SK-N-SH (cell line): Measurements from ENCODE around the gene EPHB4. TPM values are rescaled to one million over a fixed set of nuclear protein-coding genes. Genes with fewer than 3 reads are reported as not detected.

Experiments
- CTCF ChIA-PET: fragments of 300-600, 350-600 bp; formaldehyde crosslinking; extraction: SDS; loops from one replicate; lab custom pipeline; 2021; lab: Yijun Ruan, JAX
- POLR2A ChIA-PET: fragments of 350-600 bp; sonication (Branson Sonifier 250); formaldehyde crosslinking; extraction: SDS; loops from one replicate; lab custom pipeline; 2020; ENCODE audit warnings: antibody characterized with exemption, inconsistent platforms; lab: Yijun Ruan, JAX
- DNase-seq: peaks from one replicate; pipeline ENCODE4 v3.0.0; 2012
- H2AFZ ChIP-seq: fragments of 200-600 bp; sonication (generic); 2 replicates; pipeline ENCODE4 v1.8.1; 2016; ENCODE audit warnings: antibody characterized with exemption, mild to moderate bottlenecking, low read depth
- H3F3A ChIP-seq: fragments of 200-600 bp; sonication (generic); replicated peaks from 2 replicates; pipeline ENCODE3; 2016; ENCODE audit warnings: antibody characterized with exemption, mild to moderate bottlenecking; ENCODE audit not compliant: insufficient read depth
- H3K27ac ChIP-seq, 2 experiments: fragments of 200-500 bp in 1 of 2; fragments of 200-600 bp in 1 of 2; sonication (Bioruptor generic) in 1 of 2; sonication (generic), shearing (Covaris generic) in 1 of 2; 2 replicates each; pipeline versions ENCODE4 v1.5.1 to v1.6.1; 2014 to 2016; ENCODE audit warnings: low read depth in 2 of 2, inconsistent platforms in 1 of 2, low read length in 1 of 2, mild to moderate bottlenecking in 1 of 2, mixed read lengths in 1 of 2
- H3K27me3 ChIP-seq: fragments of 200-600 bp; sonication (generic), shearing (Covaris generic); 2 replicates; pipeline ENCODE4 v1.6.1; 2016; ENCODE audit warnings: mixed run types; ENCODE audit not compliant: insufficient read depth
- H3K36me3 ChIP-seq, 2 experiments: fragments of 200-500 bp in 1 of 2; fragments of 200-600 bp in 1 of 2; sonication (Bioruptor generic) in 1 of 2; sonication (generic) in 1 of 2; replicated peaks in 1 of 2; 2 replicates each; pipeline versions ENCODE3 to v1.5.1; 2014 to 2016; ENCODE audit warnings: low read length in 1 of 2, mild to moderate bottlenecking in 1 of 2; ENCODE audit not compliant: insufficient read depth in 2 of 2, control insufficient read depth in 1 of 2
- H3K4me1 ChIP-seq, 2 experiments: fragments of 200-500 bp in 1 of 2; fragments of 200-600 bp in 1 of 2; sonication (Bioruptor generic) in 1 of 2; sonication (generic), shearing (Covaris generic) in 1 of 2; 2 replicates each; pipeline versions ENCODE4 v1.5.1 to v1.6.1; 2014 to 2016; ENCODE audit warnings: low read depth in 1 of 2, low read length in 1 of 2, mixed run types in 1 of 2; ENCODE audit not compliant: insufficient read depth in 2 of 2, control insufficient read depth in 1 of 2
- H3K4me2 ChIP-seq: fragments of 200-600 bp; sonication (generic), shearing (Covaris generic); 2 replicates; pipeline ENCODE4 v1.6.1; 2017; ENCODE audit warnings: mixed run types
- H3K4me3 ChIP-seq, 2 experiments: fragments of 200-500 bp in 1 of 2; fragments of 200-600 bp in 1 of 2; sonication (Bioruptor generic) in 1 of 2; sonication (generic), shearing (Covaris generic) in 1 of 2; 2 replicates each; pipeline versions ENCODE4 v1.5.1 to v1.8.1; 2014 to 2016; ENCODE audit warnings: low read depth in 2 of 2, inconsistent platforms in 1 of 2, low read length in 1 of 2, mild to moderate bottlenecking in 1 of 2, mixed read lengths in 1 of 2, moderate library complexity in 1 of 2
- H3K79me2 ChIP-seq: fragments of 200-600 bp; sonication (generic); 2 replicates; pipeline ENCODE4 v1.8.1; 2017; ENCODE audit warnings: mild to moderate bottlenecking; ENCODE audit not compliant: insufficient read depth
- H3K9ac ChIP-seq: fragments of 200-600 bp; sonication (generic); 2 replicates; pipeline ENCODE4 v1.6.1; 2017; ENCODE audit warnings: mixed run types
- H3K9me2 ChIP-seq: fragments of 200-600 bp; sonication (generic); 2 replicates; pipeline ENCODE4 v1.6.1; 2017; ENCODE audit warnings: mixed run types
- H3K9me3 ChIP-seq: fragments of 200-600 bp; sonication (generic); 2 replicates; pipeline ENCODE4 v1.6.1; 2017; ENCODE audit warnings: mixed run types, mild to moderate bottlenecking, moderate library complexity
- H4K20me1 ChIP-seq: fragments of 200-600 bp; sonication (generic); 2 replicates; pipeline ENCODE4 v1.6.1; 2017; ENCODE audit warnings: mild to moderate bottlenecking, mixed run types; ENCODE audit not compliant: insufficient read depth
- EZH2phosphoT487 ChIP-seq: fragments of 200-600 bp; sonication (generic); IDR thresholded peaks from 2 replicates; pipeline ENCODE4 v1.6.1; 2017; ENCODE audit warnings: low read depth, mixed run types, mild to moderate bottlenecking, antibody characterized with exemption, moderate library complexity, borderline replicate concordance
- FOXJ3 ChIP-seq: sonication (generic); formaldehyde crosslinking; IDR thresholded peaks from 2 replicates; pipeline ENCODE4 v1.5.1; 2020; ENCODE audit warnings: mild to moderate bottlenecking, missing genetic modification reagents
- GABPA ChIP-seq: IDR thresholded peaks from 2 replicates; pipeline ENCODE4 v1.4.0; 2012; ENCODE audit warnings: low read depth, mild to moderate bottlenecking
- GATA2 ChIP-seq: sonication (generic); formaldehyde crosslinking; IDR thresholded peaks from 2 replicates; pipeline ENCODE4 v1.5.0; 2020; ENCODE audit warnings: mild to moderate bottlenecking, missing genetic modification reagents
- JUND ChIP-seq: IDR thresholded peaks from 2 replicates; pipeline ENCODE4 v1.4.0; 2012
- RCOR1 ChIP-seq: fragments of 150-350 bp; IDR thresholded peaks from 2 replicates; pipeline ENCODE4 v1.6.1; 2017; ENCODE audit warnings: antibody characterized with exemption, low read length
- RFX5 ChIP-seq: IDR thresholded peaks from 2 replicates; pipeline ENCODE4 v1.6.1; 2012; ENCODE audit warnings: mild to moderate bottlenecking, improper control_type of control experiment, low read length
- RXRA ChIP-seq: IDR thresholded peaks from 2 replicates; pipeline ENCODE4 v1.4.0; 2012; ENCODE audit warnings: low read depth, mild to moderate bottlenecking, borderline replicate concordance
- TEAD4 ChIP-seq: IDR thresholded peaks from 2 replicates; pipeline ENCODE4 v1.4.0; 2012; ENCODE audit warnings: mild to moderate bottlenecking, borderline replicate concordance; ENCODE audit not compliant: insufficient read depth
- YY1 ChIP-seq: IDR thresholded peaks from 2 replicates; pipeline ENCODE4 v1.4.0; 2012; ENCODE audit warnings: low read depth, mild to moderate bottlenecking
- WGBS: methylation state at CpG from one replicate; pipeline ENCODE4 v1.1.6; 2017; ENCODE audit warnings: low lambda C conversion rate; 5-methylcytosine and 5-hydroxymethylcytosine counted together
- polyA plus RNA-seq, 3 experiments: library from polyadenylated mRNA; depleted of rRNA; stranded (reverse); fragments of >200 nt; gene quantifications; 2 replicates each; pipeline ENCODE4 v1.2.3, GENCODE V29; 2012
- TF ChIP-seq, protein P1 (sequence below): IDR thresholded peaks from 2 replicates; pipeline ENCODE4 v1.4.0; 2012; ENCODE audit warnings: low read depth, borderline replicate concordance
- TF ChIP-seq, protein P2 (sequence below): IDR thresholded peaks from 2 replicates; pipeline ENCODE4 v1.4.0; 2012; ENCODE audit warnings: low read depth, borderline replicate concordance
- TF ChIP-seq, protein P3 (sequence below): fragments of 150-350 bp; IDR thresholded peaks from 2 replicates; pipeline ENCODE4 v1.6.1; 2017; ENCODE audit warnings: antibody characterized with exemption, low read length, low read depth, borderline replicate concordance

EPHB4 gene
- polyA plus RNA-seq, 1 of the 3 experiments (the other 2 are of a cell fraction), result 64.4 TPM

DNA sequence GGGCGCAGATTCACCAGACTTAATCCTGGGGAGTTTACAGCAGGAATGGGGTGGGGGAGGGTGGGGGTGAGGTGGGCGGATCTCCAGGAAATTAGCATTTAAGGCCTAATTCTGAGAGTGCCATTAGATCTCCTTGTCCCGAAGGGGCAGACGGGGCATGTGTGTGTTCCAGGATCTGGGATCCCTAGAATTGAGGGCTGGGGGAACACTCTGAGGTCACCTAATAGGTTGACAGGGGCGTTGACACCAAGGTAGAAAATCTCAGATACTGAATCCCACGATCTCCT is 9.4 kb upstream of the EPHB4 start (continued):
- TF ChIP-seq, protein P1, sequence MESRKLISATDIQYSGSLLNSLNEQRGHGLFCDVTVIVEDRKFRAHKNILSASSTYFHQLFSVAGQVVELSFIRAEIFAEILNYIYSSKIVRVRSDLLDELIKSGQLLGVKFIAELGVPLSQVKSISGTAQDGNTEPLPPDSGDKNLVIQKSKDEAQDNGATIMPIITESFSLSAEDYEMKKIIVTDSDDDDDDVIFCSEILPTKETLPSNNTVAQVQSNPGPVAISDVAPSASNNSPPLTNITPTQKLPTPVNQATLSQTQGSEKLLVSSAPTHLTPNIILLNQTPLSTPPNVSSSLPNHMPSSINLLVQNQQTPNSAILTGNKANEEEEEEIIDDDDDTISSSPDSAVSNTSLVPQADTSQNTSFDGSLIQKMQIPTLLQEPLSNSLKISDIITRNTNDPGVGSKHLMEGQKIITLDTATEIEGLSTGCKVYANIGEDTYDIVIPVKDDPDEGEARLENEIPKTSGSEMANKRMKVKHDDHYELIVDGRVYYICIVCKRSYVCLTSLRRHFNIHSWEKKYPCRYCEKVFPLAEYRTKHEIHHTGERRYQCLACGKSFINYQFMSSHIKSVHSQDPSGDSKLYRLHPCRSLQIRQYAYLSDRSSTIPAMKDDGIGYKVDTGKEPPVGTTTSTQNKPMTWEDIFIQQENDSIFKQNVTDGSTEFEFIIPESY, result no peak
- TF ChIP-seq FOXJ3, result no peak
- TF ChIP-seq GATA2 (CRISPR knock-in tag), result no peak
- TF ChIP-seq YY1, result no peak
- no peak for TF ChIP-seq GABPA
- no peak for TF ChIP-seq RCOR1
- TF ChIP-seq JUND, result no peak

DNA sequence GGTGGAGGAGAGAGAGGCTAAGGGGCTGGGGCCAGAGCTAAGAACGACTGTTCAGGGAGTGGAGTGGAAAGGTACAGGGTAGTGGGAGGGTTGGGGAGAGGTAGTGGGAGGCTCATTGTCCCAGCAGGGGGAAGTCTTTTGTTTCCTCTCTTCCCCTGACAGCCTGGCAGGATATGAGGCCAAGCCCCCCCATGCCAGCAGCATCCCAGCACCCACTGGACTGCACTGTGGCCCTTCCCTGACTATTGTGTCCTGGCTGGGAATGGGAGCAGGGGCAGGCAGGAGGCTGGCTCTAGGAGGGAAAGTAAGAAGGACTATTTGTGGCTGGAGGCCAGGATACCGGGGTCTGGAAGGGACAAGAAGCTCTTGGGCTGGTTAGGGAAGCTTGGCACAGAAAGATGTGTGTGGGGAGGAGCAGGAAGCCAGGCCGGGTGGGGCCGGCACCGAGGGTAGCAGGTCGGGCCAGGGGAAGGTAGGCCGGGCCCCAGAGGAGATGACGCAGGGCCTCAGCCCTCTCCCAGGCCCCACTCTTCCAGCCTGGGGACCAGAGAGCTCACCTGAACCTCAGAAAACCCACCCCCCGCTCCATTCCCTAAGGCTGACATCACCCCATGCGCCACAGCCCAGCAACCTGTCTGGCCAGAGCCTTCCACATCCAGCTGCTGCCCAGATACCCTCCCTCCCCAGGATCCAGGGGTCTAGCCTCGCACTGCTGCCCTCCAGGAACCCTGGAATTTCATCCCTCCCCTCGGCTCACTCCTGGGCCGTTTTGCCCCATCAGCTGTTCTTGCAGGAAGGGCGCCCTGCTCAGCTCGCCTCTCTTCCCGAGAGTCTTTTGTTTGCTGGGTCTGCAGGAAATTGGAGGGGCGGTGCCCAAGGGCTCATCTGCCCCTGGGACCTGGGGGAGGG is 8.8 kb upstream of the EPHB4 start:
- WGBS, result 91% methylated on average over 17 of the region's 17 CpGs
- ChIA-PET CTCF (interaction anchor here (0.7 to 17.1 kb wide), 6 partner anchors 10 to 271 kb away, joined by 3 to 220 read pairs (median 6); partner anchors contain the start of genes EPHB4 and SLC12A9), POLR2A (interaction anchor here (0.6 kb wide), 2 partner anchors 184 to 234 kb away, joined by 3 read pairs; no protein-coding TSS in a partner anchor)
- Histone ChIP-seq H3K4me1 (no peaks in the 10 kb centered on the region), H3K9me2 (no peaks in the 10 kb centered on the region), H4K20me1 (no peaks in the 10 kb centered on the region), H3K79me2 (no peaks in the 10 kb centered on the region), H3K36me3 (no peaks in the 10 kb centered on the region), H3K9me3 (no peaks in the 10 kb centered on the region), H3K9ac (no peak overlapping the region), H2AFZ (no peak overlapping the region), H3K27me3 (no peaks in the 10 kb centered on the region), H3K4me2 (no peak overlapping the region), H3K27ac (no peak overlapping the region), H3K4me3 (no peak overlapping the region), H3F3A (no peaks in the 10 kb centered on the region)
- peak; percentile 36 for DNase-seq
- TF ChIP-seq JUND (no peak), RFX5 (no peak), TEAD4 (no peak), RXRA (no peak), EZH2phosphoT487 (no peak)
- TF ChIP-seq, protein P2, sequence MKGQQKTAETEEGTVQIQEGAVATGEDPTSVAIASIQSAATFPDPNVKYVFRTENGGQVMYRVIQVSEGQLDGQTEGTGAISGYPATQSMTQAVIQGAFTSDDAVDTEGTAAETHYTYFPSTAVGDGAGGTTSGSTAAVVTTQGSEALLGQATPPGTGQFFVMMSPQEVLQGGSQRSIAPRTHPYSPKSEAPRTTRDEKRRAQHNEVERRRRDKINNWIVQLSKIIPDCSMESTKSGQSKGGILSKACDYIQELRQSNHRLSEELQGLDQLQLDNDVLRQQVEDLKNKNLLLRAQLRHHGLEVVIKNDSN, result no peak
- TF ChIP-seq, protein P3, sequence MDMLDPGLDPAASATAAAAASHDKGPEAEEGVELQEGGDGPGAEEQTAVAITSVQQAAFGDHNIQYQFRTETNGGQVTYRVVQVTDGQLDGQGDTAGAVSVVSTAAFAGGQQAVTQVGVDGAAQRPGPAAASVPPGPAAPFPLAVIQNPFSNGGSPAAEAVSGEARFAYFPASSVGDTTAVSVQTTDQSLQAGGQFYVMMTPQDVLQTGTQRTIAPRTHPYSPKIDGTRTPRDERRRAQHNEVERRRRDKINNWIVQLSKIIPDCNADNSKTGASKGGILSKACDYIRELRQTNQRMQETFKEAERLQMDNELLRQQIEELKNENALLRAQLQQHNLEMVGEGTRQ, result no peak
